NCI-H146 (cell line): ENCODE measurements around the gene HGD.
"Not testable (repeated sequence)": the region's sequence is repeated elsewhere in the genome, so short reads cannot be mapped to it uniquely, and the experiment has no call there.

Experiments
- DNase-seq: peaks from one replicate; lab custom pipeline; 2025; lab: John Stamatoyannopoulos, UW

Gene HGD

GRCh38 chr3:120637851-120638559 lies 44.0 kb downstream of the HGD start:
- no peak for DNase-seq

- no peak for DNase-seq
Observed at GRCh38 chr3:120636795-120637401, 45.1 kb downstream of the HGD start.

GRCh38 chr3:120634539-120634938 lies 47.5 kb downstream of the HGD start:
- no peak for DNase-seq

GRCh38 chr3:120625159-120625586 lies 56.9 kb downstream of the HGD start:
- no peak for DNase-seq

GRCh38 chr3:120623727-120624093 lies 58.3 kb downstream of the HGD start:
- DNase-seq = no peak

GRCh38 chr3:120622870-120623726 lies 58.9 kb downstream of the HGD start:
- no peak for DNase-seq

GRCh38 chr3:120622457-120622856 lies 59.6 kb downstream of the HGD start:
- no peak for DNase-seq

- not testable (repeated sequence) for DNase-seq
Observed at GRCh38 chr3:120616745-120617144, 65.3 kb downstream of the HGD start.

GRCh38 chr3:120615847-120616609 lies 66.0 kb downstream of the HGD start:
- peak; percentile 47 for DNase-seq

GRCh38 chr3:120614765-120615164 lies 67.3 kb downstream of the HGD start:
- no peak for DNase-seq

GRCh38 chr3:120608506-120608905 lies 73.5 kb downstream of the HGD start:
- no peak for DNase-seq

GRCh38 chr3:120604784-120605183 lies 77.3 kb downstream of the HGD start:
- no peak for DNase-seq

- DNase-seq = no peak
Observed at GRCh38 chr3:120604382-120604781, 77.7 kb downstream of the HGD start.

GRCh38 chr3:120602682-120603081 lies 79.4 kb downstream of the HGD start:
- no peak for DNase-seq

- no peak for DNase-seq
Observed at GRCh38 chr3:120601554-120601953, 80.5 kb downstream of the HGD start.

GRCh38 chr3:120599211-120599610 lies 82.8 kb downstream of the HGD start:
- no peak for DNase-seq

- peak; percentile 10 for DNase-seq
Observed at GRCh38 chr3:120597445-120598049, 84.5 kb downstream of the HGD start.

GRCh38 chr3:120596853-120597223 lies 85.2 kb downstream of the HGD start:
- DNase-seq = no peak

- peak; percentile 100 for DNase-seq
Observed at GRCh38 chr3:120596116-120596852, 85.8 kb downstream of the HGD start, which contains the start of gene NDUFB4. Gene NDUFB4, plus strand, starts transcription at chr3:120596336. Its CDS starts 24 bp downstream, at chr3:120596360.

- DNase-seq = no peak
Observed at GRCh38 chr3:120595788-120596115, 86.3 kb downstream of the HGD start.

GRCh38 chr3:120587332-120587975 lies 94.6 kb downstream of the HGD start:
- DNase-seq = no peak
